Endothelial cell of umbilical vein (primary cell): ENCODE measurements around the gene ME3. TPM values are rescaled to one million over a fixed set of nuclear protein-coding genes. Genes with fewer than 3 reads are reported as not detected.
A peak's percentile ranks its signal among the peaks of the same experiment; 100 is the strongest.
"Not testable (repeated sequence)": the region's sequence is repeated elsewhere in the genome, so short reads cannot be mapped to it uniquely, and the experiment has no call there.

Source experiments
- BruUV-seq: library from RNA; stranded (reverse); fragments of 400-500 nt; replicated peaks from 2 replicates; lab custom pipeline; 2021; lab: Mats Ljungman, UMichigan
- CTCF ChIA-PET: fragments of 300-600, 350-600 bp; sonication (Branson Sonifier 250); formaldehyde crosslinking; loops from one replicate; lab custom pipeline; 2021; ENCODE audit warnings: antibody characterized with exemption, inconsistent platforms; lab: Charles Lee
- POLR2A ChIA-PET: fragments of 300-600, 350-600 bp; sonication (Branson Sonifier 250); formaldehyde crosslinking; loops from one replicate; lab custom pipeline; 2021; ENCODE audit warnings: antibody characterized with exemption, inconsistent platforms; lab: Charles Lee
- DNase-seq: peaks from one replicate; pipeline ENCODE4 v3.0.0-alpha.2; 2011; ENCODE audit warnings: low read depth, low spot score
- FAIRE-seq: peaks from 2 replicates; lab custom pipeline; 2011; peaks lifted over from hg19 to GRCh38; lab: Jason Lieb, UNC
- H2AFZ ChIP-seq: 2 replicates; pipeline ENCODE4 v1.6.0; 2012; ENCODE audit warnings: low read depth, low read length, control low read depth, inconsistent platforms
- H3K27ac ChIP-seq: 2 replicates; pipeline ENCODE4 v1.5.1; 2011; ENCODE audit warnings: low read depth, mild to moderate bottlenecking, control low read depth, low read length, moderate library complexity; ENCODE audit not compliant: insufficient read depth
- H3K27me3 ChIP-seq, 2 experiments: 2 replicates each; pipeline versions ENCODE4 v1.6.0 to v1.6.1; 2011; ENCODE audit warnings: low read length in 2 of 2, mixed read lengths in 1 of 2; ENCODE audit not compliant: control insufficient read depth in 2 of 2, insufficient read depth in 2 of 2
- H3K36me3 ChIP-seq, 2 experiments: 2 replicates in 1 of 2; 3 replicates in 1 of 2; pipeline ENCODE4 v1.5.1; 2011; ENCODE audit warnings: low read length in 2 of 2, mild to moderate bottlenecking in 1 of 2, moderate library complexity in 1 of 2; ENCODE audit not compliant: control insufficient read depth in 2 of 2, insufficient read depth in 2 of 2; ENCODE audit errors: extremely low read depth in 1 of 2
- H3K4me1 ChIP-seq: 3 replicates; pipeline ENCODE4 v1.5.1; 2011; ENCODE audit warnings: mild to moderate bottlenecking, low read length; ENCODE audit not compliant: control insufficient read depth, insufficient read depth; ENCODE audit errors: extremely low read depth
- H3K4me2 ChIP-seq: 2 replicates; pipeline ENCODE4 v1.6.1; 2011; ENCODE audit warnings: low read length, control low read depth, mixed read lengths; ENCODE audit not compliant: insufficient read depth
- H3K4me3 ChIP-seq, 3 experiments: fragments of 200-600 bp in 1 of 3; sonication (generic), shearing (Covaris generic) in 1 of 3; replicated peaks in 1 of 3; 2 replicates each; pipeline ENCODE4 v1.5.1; 2011 to 2016; ENCODE audit warnings: control low read depth in 3 of 3, low read length in 3 of 3, mild to moderate bottlenecking in 2 of 3, inconsistent platforms in 1 of 3, low read depth in 1 of 3, moderate library complexity in 1 of 3; ENCODE audit not compliant: insufficient read depth in 1 of 3
- H3K79me2 ChIP-seq: 2 replicates; pipeline ENCODE4 v1.6.0; 2012; ENCODE audit warnings: low read length, inconsistent platforms; ENCODE audit not compliant: control insufficient read depth, insufficient read depth
- H3K9ac ChIP-seq: replicated peaks from 2 replicates; pipeline ENCODE3; 2011; ENCODE audit warnings: low read length, control low read depth; ENCODE audit not compliant: insufficient read depth; ENCODE audit errors: extremely low read depth
- H3K9me1 ChIP-seq: replicated peaks from 3 replicates; pipeline ENCODE4 v1.6.0; 2011; ENCODE audit warnings: mild to moderate bottlenecking, low read length; ENCODE audit not compliant: control insufficient read depth, insufficient read depth; ENCODE audit errors: extremely low read depth
- H3K9me3 ChIP-seq: replicated peaks from 2 replicates; pipeline ENCODE4 v1.5.1; 2012; ENCODE audit warnings: low read length, inconsistent platforms; ENCODE audit not compliant: control insufficient read depth, insufficient read depth
- H4K20me1 ChIP-seq: replicated peaks from 2 replicates; pipeline ENCODE3; 2011; ENCODE audit warnings: mild to moderate bottlenecking, low read length; ENCODE audit not compliant: control insufficient read depth, insufficient read depth; ENCODE audit errors: extremely low read depth
- FOS ChIP-seq: IDR thresholded peaks from 2 replicates; pipeline ENCODE4 v1.6.1; 2011; ENCODE audit warnings: mild to moderate bottlenecking, low read length, moderate library complexity, borderline replicate concordance; ENCODE audit not compliant: insufficient read depth
- GATA2 ChIP-seq: IDR thresholded peaks from 2 replicates; pipeline ENCODE4 v1.7.0; 2011; ENCODE audit warnings: low read depth, mild to moderate bottlenecking, moderate library complexity, mixed read lengths, low read length; ENCODE audit not compliant: insufficient read length, insufficient read depth
- JUN ChIP-seq: IDR thresholded peaks from 2 replicates; pipeline ENCODE4 v1.6.1; 2011; ENCODE audit warnings: borderline replicate concordance, low read depth; ENCODE audit not compliant: insufficient read length, insufficient read depth
- POLR2A ChIP-seq: IDR thresholded peaks from 2 replicates; pipeline ENCODE4 v1.6.1; 2012; ENCODE audit warnings: low read depth, mild to moderate bottlenecking, control low read depth, low read length
- POLR2AphosphoS5 ChIP-seq: IDR thresholded peaks from 2 replicates; pipeline ENCODE4 v1.6.1; 2012; ENCODE audit warnings: low read depth, mild to moderate bottlenecking, control low read depth, low read length, moderate library complexity; ENCODE audit not compliant: insufficient read depth
- dilution Hi-C: fragments of 300-500 bp; cut with MboI; formaldehyde crosslinking; loops from one replicate; pipeline ENCODE4 v1.15.0; 2019; ENCODE audit warnings: low sequenced_read_pairs; ENCODE audit not compliant: extremely low pct_ligation_motif_present
- intact Hi-C: fragments of 100-400 bp; cut with micrococcal nuclease; formaldehyde crosslinking; loops from one replicate; pipeline ENCODE4 v1.10.0; 2022
- polyA plus RNA-seq, 4 experiments: library from polyadenylated mRNA; depleted of rRNA in 3 of 4; stranded (reverse) in 3 of 4; unstranded in 1 of 4; fragments of >200 nt; gene quantifications; 2 replicates each; pipeline versions ENCODE4 v1.2.1 to v1.2.3, GENCODE V29; 2011 to 2012; ENCODE audit warnings: missing spikeins in 1 of 4
- total RNA-seq: library from RNA; stranded (reverse); gene quantifications from 2 replicates; pipeline ENCODE4 v1.2.3, GENCODE V29; 2021
- TF ChIP-seq, protein P1 (sequence below), 2 donors: IDR thresholded peaks; 1 replicate in 1 of 2; 2 replicates in 1 of 2; pipeline ENCODE4 v1.5.1; 2011; ENCODE audit warnings: low read length in 2 of 2, mild to moderate bottlenecking in 2 of 2, moderate library complexity in 2 of 2, control low read depth in 1 of 2, inconsistent platforms in 1 of 2, low read depth in 1 of 2; ENCODE audit not compliant: insufficient read depth in 1 of 2; ENCODE audit errors: extremely low read depth in 1 of 2
- TF ChIP-seq, protein P2 (sequence below): IDR thresholded peaks from 2 replicates; pipeline ENCODE4 v1.6.1; 2011; ENCODE audit not compliant: insufficient read depth, insufficient read length

The ME3 gene
- total and polyA plus RNA-seq, 2 donors (not counting 3 experiments of a cell fraction or from before 2014, with no cell fraction given): 26.9 to 30.4 TPM

DNA sequence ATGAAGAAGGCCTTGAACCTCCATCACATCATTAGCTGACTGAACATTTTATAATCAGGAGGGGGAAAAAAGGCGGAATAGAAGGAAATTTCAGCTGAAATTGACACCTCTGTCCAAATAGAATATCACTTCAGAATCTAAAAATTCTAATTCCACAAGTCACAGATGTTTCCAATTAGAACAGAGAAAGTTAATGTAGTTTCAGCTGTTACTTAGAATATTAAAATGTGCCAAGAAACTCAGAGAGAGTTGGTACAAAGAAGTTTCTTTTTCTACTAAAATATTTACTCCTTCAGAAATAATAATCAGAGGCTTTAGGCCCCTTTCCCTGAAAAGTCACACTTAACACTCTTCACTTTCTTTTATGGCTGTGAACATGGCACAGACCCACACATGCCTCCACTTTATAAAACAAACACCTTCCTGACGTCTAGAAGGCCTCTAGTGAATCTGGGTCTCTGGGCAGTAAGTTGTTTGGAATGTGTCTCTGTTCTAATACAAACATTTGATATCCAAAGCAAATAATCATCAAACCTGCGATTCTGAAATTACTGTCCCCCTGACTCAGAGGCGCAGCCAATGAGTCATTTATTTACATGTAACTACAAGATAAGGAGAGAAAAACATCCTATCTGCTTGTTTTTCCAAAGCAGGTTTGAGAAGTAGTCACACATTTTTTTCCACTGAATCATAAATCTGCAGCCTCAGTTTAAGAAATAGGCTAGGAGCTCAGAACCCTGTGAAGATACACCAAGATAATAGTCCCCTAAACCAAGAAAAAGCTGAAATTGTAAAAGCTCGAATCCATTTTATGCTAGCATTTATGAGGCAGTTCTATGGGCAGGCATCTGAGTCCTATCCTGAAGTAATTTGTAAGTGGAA is 148.4 kb downstream of the ME3 start:
- TF ChIP-seq FOS (peak; percentile 100), POLR2AphosphoS5 (peak; percentile 96), GATA2 (peak; percentile 95), JUN (peak; percentile 100), POLR2A (peak; percentile 54)
- TF ChIP-seq, protein P1, sequence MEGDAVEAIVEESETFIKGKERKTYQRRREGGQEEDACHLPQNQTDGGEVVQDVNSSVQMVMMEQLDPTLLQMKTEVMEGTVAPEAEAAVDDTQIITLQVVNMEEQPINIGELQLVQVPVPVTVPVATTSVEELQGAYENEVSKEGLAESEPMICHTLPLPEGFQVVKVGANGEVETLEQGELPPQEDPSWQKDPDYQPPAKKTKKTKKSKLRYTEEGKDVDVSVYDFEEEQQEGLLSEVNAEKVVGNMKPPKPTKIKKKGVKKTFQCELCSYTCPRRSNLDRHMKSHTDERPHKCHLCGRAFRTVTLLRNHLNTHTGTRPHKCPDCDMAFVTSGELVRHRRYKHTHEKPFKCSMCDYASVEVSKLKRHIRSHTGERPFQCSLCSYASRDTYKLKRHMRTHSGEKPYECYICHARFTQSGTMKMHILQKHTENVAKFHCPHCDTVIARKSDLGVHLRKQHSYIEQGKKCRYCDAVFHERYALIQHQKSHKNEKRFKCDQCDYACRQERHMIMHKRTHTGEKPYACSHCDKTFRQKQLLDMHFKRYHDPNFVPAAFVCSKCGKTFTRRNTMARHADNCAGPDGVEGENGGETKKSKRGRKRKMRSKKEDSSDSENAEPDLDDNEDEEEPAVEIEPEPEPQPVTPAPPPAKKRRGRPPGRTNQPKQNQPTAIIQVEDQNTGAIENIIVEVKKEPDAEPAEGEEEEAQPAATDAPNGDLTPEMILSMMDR (IDR thresholded peaks at IDR 0.05; ENCODE audit: extremely low read depth in 1 of 2, insufficient read depth in 1 of 2, low read depth in 1 of 2, low read length in 2 of 2): no peak
- TF ChIP-seq, protein P2, sequence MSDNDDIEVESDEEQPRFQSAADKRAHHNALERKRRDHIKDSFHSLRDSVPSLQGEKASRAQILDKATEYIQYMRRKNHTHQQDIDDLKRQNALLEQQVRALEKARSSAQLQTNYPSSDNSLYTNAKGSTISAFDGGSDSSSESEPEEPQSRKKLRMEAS: no peak
- Histone ChIP-seq H3K27ac (peak overlapping the region; percentile 93), H3K79me2 (no peaks in the 10 kb centered on the region), H3K4me3 (peak overlapping the region in 1 of 3 experiments; percentile 14), H3K9ac (peak overlapping the region; percentile 91), H3K4me1 (peaks cover 46% of the 10 kb centered on the region), H3K9me1 (no peaks in the 10 kb centered on the region), H2AFZ (no peak overlapping the region), H3K9me3 (no peaks in the 10 kb centered on the region), H3K4me2 (peak overlapping the region; percentile 62), H3K36me3 (no peaks in the 10 kb centered on the region), H3K27me3 (no peaks in the 10 kb centered on the region), H4K20me1 (no peaks in the 10 kb centered on the region)
- DNase-seq: peak; percentile 99
- intact Hi-C loops (loop anchor here (1.0 kb wide), 13 partner anchors 9 to 292 kb away; no protein-coding TSS in a partner anchor), dilution Hi-C loops (no loop called here)
- ChIA-PET POLR2A (interaction anchor here (0.8 to 1.7 kb wide), 7 partner anchors 8 to 64 kb away, joined by 3 to 9 read pairs (median 3); no protein-coding TSS in a partner anchor), CTCF (interaction anchor here (0.6 to 2.5 kb wide), 21 partner anchors 9 to 292 kb away, joined by 3 to 24 read pairs (median 3); partner anchors contain the start of gene PRSS23)
- TSS peak; percentile 80 for BruUV-seq
- FAIRE-seq: peak; percentile 93

DNA sequence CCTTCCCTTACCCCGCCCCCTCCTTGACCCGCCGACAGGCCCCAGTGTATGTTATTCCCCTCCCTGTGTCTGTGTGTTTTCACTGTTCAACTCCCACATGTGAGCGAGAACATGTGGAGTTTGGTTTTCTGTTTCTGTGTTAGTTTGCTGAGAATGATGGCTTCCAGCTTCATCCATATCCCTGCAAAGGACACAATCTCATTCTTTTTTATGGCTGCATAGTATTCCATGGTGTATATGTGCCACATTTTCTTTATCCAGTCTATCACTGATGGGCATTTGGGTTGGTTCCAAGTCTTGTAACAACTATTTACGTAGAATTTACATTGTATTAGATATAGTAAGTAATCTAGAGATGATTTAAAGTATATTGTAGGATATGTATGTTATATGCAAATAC is 149.9 kb downstream of the ME3 start:
- intact Hi-C loops, dilution Hi-C loops, H3K4me2 ChIP-seq, H3K9me3 ChIP-seq, H3K4me3 ChIP-seq, POLR2A ChIA-PET, H3K27me3 ChIP-seq, BruUV-seq, H3K9me1 ChIP-seq, H2AFZ ChIP-seq, H4K20me1 ChIP-seq, H3K36me3 ChIP-seq, H3K79me2 ChIP-seq, DNase-seq, FAIRE-seq, H3K9ac ChIP-seq: not testable (repeated sequence)
- Histone ChIP-seq H3K4me1 (peaks cover 61% of the 10 kb centered on the region), H3K27ac (peak overlapping the region; percentile 93)
- CTCF ChIA-PET: interaction anchor here (2.5 kb wide), 1 partner anchor 38 kb away, joined by 24 read pairs; no protein-coding TSS in a partner anchor
